K562 (cell line): ENCODE results near the gene CAPZA1.

Experiments used
- CREB1 ChIP-seq, 2 experiments: sonication (generic) in 1 of 2; formaldehyde crosslinking in 1 of 2; IDR thresholded peaks; 2 replicates each; pipeline versions ENCODE4 v1.6.1 to v1.8.0; 2012 to 2022; ENCODE audit warnings: inconsistent platforms in 1 of 2, mild to moderate bottlenecking in 1 of 2, missing genetic modification reagents in 1 of 2, moderate library complexity in 1 of 2
- ZSCAN29 ChIP-seq: fragments of 450-650 bp; IDR thresholded peaks from 2 replicates; pipeline ENCODE4 v1.6.1; 2017

DNA sequence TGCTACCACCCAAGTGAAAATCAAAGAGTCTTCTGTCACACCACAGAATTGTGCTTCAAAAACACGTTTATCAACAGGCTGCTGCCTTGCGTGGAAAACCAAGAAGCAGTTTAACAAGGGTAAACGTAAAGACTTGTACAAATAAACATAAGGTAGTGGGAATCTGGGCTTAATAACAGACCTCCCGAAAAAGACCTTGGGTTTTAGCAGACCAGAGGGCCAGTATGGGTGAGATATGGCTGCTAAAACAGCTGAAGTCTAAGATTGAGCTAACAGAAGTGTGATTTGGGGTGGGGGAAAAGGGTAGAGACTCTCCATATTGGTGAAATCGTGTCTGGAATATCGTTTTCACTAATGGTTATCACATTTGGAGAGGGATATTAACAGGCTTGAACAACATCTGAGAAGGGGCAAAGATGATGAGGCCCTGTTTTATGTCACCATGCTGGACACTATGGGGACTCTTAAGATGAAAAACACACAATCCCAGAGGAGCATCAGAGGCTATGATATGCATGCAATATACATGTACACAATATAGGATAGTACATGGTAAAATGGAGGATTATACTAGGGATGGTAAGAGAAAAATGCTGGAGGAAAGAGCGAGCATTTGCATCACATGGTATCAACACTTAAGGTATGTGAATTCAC, 56.2 kb downstream of the CAPZA1 start:
- TF ChIP-seq ZSCAN29 (no peak), CREB1 (IDR thresholded peaks at IDR 0.05) (no peak), CREB1 (CRISPR knock-in tag; IDR thresholded peaks at IDR 0.05) (no peak)
